CD4-positive, alpha-beta memory T cell (primary cell): ENCODE measurements around the gene RAB5A. TPM values are rescaled to one million over a fixed set of nuclear protein-coding genes. Genes with fewer than 3 reads are reported as not detected.
"Not testable (repeated sequence)": the region's sequence is repeated elsewhere in the genome, so short reads cannot be mapped to it uniquely, and the experiment has no call there.

Source experiments
- CTCF ChIA-PET: fragments of 350-600 bp; sonication (Branson Sonifier 250); formaldehyde crosslinking; loops from one replicate; lab custom pipeline; 2021; ENCODE audit warnings: inconsistent platforms; ENCODE audit not compliant: partially characterized antibody; lab: Charles Lee
- POLR2A ChIA-PET: fragments of 350-600 bp; sonication (Branson Sonifier 250); formaldehyde crosslinking; loops from one replicate; lab custom pipeline; 2021; ENCODE audit not compliant: partially characterized antibody; lab: Charles Lee
- DNase-seq, 5 donors: peaks; one replicate each; pipeline versions ENCODE4 v3.0.0 to v3.0.0-alpha.2; 2020 to 2022; ENCODE audit warnings: mixed read lengths in 1 of 5
- H3K27ac ChIP-seq: one replicate; pipeline ENCODE4 v1.7.0; 2013; ENCODE audit warnings: low read depth, low read length
- H3K27me3 ChIP-seq: 2 replicates; pipeline ENCODE4 v1.7.0; 2013; ENCODE audit warnings: mild to moderate bottlenecking, low read length, moderate library complexity; ENCODE audit not compliant: insufficient read depth
- H3K36me3 ChIP-seq: 2 replicates; pipeline ENCODE4 v1.7.0; 2013; ENCODE audit warnings: mild to moderate bottlenecking, low read length, moderate library complexity; ENCODE audit not compliant: insufficient read depth
- H3K4me1 ChIP-seq: 2 replicates; pipeline ENCODE4 v1.7.0; 2013; ENCODE audit warnings: mild to moderate bottlenecking, low read length, moderate library complexity; ENCODE audit not compliant: insufficient read depth
- H3K4me3 ChIP-seq, 2 donors: one replicate each; pipeline ENCODE4 v1.7.0; 2013; ENCODE audit warnings: low read length in 2 of 2, mild to moderate bottlenecking in 1 of 2
- H3K9me3 ChIP-seq, 2 donors: one replicate each; pipeline ENCODE4 v1.7.0; 2013; ENCODE audit warnings: low read length in 2 of 2, control low read depth in 1 of 2; ENCODE audit not compliant: control insufficient read depth in 1 of 2
- H3K27ac Mint-ChIP-seq, 7 donors: one replicate each; pipeline ENCODE4 v1.8.0; 2020 to 2021; ENCODE audit warnings: mixed read lengths in 7 of 7, mild to moderate bottlenecking in 6 of 7, inconsistent platforms in 3 of 7, moderate library complexity in 3 of 7
- H3K27me3 Mint-ChIP-seq, 2 donors: one replicate each; pipeline ENCODE4 v1.8.0; 2020 to 2021; ENCODE audit warnings: mixed read lengths in 2 of 2
- H3K36me3 Mint-ChIP-seq, 2 donors: one replicate each; pipeline ENCODE4 v1.8.0; 2020 to 2021; ENCODE audit warnings: mixed read lengths in 2 of 2, inconsistent platforms in 1 of 2, mild to moderate bottlenecking in 1 of 2
- H3K4me1 Mint-ChIP-seq, 4 donors: one replicate each; pipeline ENCODE4 v1.8.0; 2020 to 2021; ENCODE audit warnings: mixed read lengths in 4 of 4, mild to moderate bottlenecking in 1 of 4
- H3K4me3 Mint-ChIP-seq, 8 donors: one replicate each; pipeline ENCODE4 v1.8.0; 2020 to 2021; ENCODE audit warnings: mixed read lengths in 8 of 8, mild to moderate bottlenecking in 7 of 8, moderate library complexity in 6 of 8, inconsistent platforms in 3 of 8
- H3K9me3 Mint-ChIP-seq, 8 donors: one replicate each; pipeline ENCODE4 v1.8.0; 2020 to 2021; ENCODE audit warnings: mixed read lengths in 8 of 8, mild to moderate bottlenecking in 5 of 8, inconsistent platforms in 3 of 8, moderate library complexity in 1 of 8
- intact Hi-C: fragments of 100-400 bp; cut with micrococcal nuclease; formaldehyde crosslinking; loops from one replicate; pipeline ENCODE4 v1.15.1; 2023
- polyA plus RNA-seq, 2 donors: library from polyadenylated mRNA; unstranded; fragments of 300-500 nt; fragmentation: Illumina TruSeq; gene quantifications; one replicate each; pipeline ENCODE4 v1.2.3, GENCODE V29; 2021
- total RNA-seq, 2 experiments: library from RNA; stranded (reverse); gene quantifications; one replicate each; pipeline ENCODE4 v1.2.3, GENCODE V29; 2021

The RAB5A gene, protein sequence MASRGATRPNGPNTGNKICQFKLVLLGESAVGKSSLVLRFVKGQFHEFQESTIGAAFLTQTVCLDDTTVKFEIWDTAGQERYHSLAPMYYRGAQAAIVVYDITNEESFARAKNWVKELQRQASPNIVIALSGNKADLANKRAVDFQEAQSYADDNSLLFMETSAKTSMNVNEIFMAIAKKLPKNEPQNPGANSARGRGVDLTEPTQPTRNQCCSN
- 10 to 100 TPM; 57.0 to 57.1 TPM for total RNA-seq
- polyA plus RNA-seq: 10 to 100 TPM; 44.3 to 49.7 TPM

DNA sequence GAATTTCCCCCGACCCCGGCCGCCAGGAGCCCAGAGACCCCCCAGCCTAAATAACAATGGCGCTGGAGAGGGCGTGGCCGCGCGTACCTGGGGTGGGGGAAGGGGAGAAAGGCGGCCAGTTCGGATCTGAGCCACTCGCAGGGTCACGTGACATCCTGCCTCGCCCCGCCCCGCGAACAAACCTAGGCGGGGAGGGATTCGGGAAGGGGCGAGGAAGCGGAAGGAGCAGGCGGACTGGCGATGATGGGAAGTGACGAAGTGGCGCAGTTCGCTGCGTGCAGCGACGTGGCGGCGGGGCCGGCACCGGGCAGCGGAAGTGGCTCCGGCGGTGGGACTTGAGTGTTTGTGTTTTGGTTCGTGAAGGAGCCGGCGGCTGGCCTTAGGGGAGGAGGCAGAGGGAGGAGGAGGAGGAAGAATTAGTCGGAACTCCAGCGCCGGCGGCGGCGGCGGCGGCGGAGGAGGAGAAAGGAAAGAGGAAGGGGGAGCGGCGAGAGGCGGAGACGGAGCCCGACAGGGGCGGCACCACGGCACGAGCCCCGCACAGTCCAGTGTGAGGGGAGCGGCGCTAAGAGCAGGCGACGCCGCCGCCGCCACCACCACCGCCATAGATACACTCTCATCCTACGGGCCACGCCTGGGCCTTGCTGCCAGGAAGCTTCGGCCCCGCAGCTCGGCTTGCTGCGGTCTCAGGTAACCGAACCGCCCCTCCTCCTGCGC, at the start of gene RAB5A:
Gene RAB5A (plus strand): TSS at position 266 of the 717 bp plus-strand sequence. CDS start 3,802 bp downstream, outside the sequence.
- Mint-ChIP-seq H3K27me3 (no peaks in the 10 kb centered on the region), H3K27ac (peak within 1 kb of the TSS; percentile 97 to 100 (median 99)), H3K4me3 (peak within 1 kb of the TSS; percentile 96 to 100 (median 99)), H3K4me1 (peaks cover 32 to 68% (median 47%) of the 10 kb centered on the region in 4 donors), H3K9me3 (no peaks in the 10 kb centered on the region), H3K36me3 (peaks cover 10 to 32% of the 10 kb centered on the region in 2 donors)
- peak within 1 kb of the TSS; percentile 50 to 79 for H3K4me3 ChIP-seq
- intact Hi-C loops: loop anchor here (1.0 kb wide), 2 partner anchors 92 to 239 kb away; partner anchors contain the start of gene SGO1
- H3K4me1 ChIP-seq: peaks cover 48% of the 10 kb centered on the region
- CTCF ChIA-PET: interaction anchor here (1.3 kb wide), 1 partner anchor 94 kb away, joined by 4 read pairs; no protein-coding TSS in a partner anchor
- H3K27me3 ChIP-seq: no peaks in the 10 kb centered on the region
- POLR2A ChIA-PET: interaction anchor here (0.6 to 6.3 kb wide), 6 partner anchors 11 to 240 kb away, joined by 3 to 62 read pairs (median 5); partner anchors contain the start of genes KAT2B and SGO1
- peak; percentile 96 to 98 (median 96) for DNase-seq
- no peaks in the 10 kb centered on the region for H3K9me3 ChIP-seq
- peaks cover 5% of the 10 kb centered on the region for H3K36me3 ChIP-seq
- peak within 1 kb of the TSS; percentile 98 for H3K27ac ChIP-seq

DNA sequence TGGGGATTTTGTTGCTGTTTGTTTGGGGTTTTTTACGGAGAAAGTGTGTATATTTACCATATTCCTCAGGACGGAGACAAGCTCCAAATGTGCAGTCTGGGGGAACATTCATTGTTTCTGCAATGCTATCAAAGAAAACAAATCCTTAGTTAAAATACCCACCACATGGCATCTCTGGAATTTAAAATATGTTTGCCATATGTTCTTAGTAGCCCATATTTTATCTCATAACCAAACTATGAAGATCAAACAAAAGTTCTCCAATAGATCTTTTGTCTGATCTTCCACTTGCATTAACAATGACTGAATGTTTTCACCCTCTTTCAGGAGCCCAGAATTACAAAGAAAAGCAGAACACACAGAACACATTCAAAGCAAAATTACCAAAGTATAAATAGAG, 48.2 kb upstream of the RAB5A start:
- Mint-ChIP-seq H3K4me3 (no peak overlapping the region), H3K4me1 (peaks cover 0 to 3% (median 1%) of the 10 kb centered on the region in 4 donors), H3K9me3 (peaks cover 0 to 2% (median 0%) of the 10 kb centered on the region in 8 donors), H3K27ac (no peak overlapping the region), H3K27me3 (peaks cover 0 to 1% of the 10 kb centered on the region in 2 donors), H3K36me3 (no peaks in the 10 kb centered on the region)
- POLR2A ChIA-PET: no interaction called here
- no peaks in the 10 kb centered on the region for H3K36me3 ChIP-seq
- H3K4me1 ChIP-seq: no peaks in the 10 kb centered on the region
- intact Hi-C loops: no loop called here
- CTCF ChIA-PET: interaction anchor here (1.8 kb wide), 1 partner anchor 32 kb away, joined by 4 read pairs; no protein-coding TSS in a partner anchor
- H3K4me3 ChIP-seq: no peak overlapping the region
- no peak overlapping the region for H3K27ac ChIP-seq
- no peaks in the 10 kb centered on the region for H3K9me3 ChIP-seq
- DNase-seq: no peak
- H3K27me3 ChIP-seq: no peaks in the 10 kb centered on the region

DNA sequence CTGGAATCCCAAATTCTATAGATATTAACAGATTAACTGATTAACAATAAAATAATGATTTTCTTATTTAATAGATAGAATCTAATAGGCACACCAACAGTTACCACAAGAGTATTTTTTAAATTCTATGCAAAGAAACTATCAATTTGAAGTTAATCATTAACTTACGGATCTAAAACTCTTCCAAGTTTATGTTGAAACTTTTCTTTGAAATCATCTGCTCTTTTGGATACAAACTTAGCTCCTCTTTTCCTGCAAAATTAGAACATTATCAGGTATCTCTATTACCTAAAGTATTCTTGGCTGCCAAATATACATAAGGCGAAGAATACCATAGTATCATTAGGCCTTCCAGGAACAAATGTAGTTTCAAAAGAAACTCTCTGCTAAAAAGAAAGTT, 47.6 kb upstream of the RAB5A start:
- Histone ChIP-seq H3K36me3 (no peaks in the 10 kb centered on the region), H3K9me3 (no peaks in the 10 kb centered on the region), H3K4me3 (no peak overlapping the region), H3K4me1 (no peaks in the 10 kb centered on the region), H3K27me3 (no peaks in the 10 kb centered on the region), H3K27ac (no peak overlapping the region)
- peaks cover 0 to 1% of the 10 kb centered on the region in 2 donors for H3K27me3 Mint-ChIP-seq
- no peaks in the 10 kb centered on the region for H3K36me3 Mint-ChIP-seq
- POLR2A ChIA-PET: no interaction called here
- H3K4me1 Mint-ChIP-seq: peaks cover 0 to 3% (median 1%) of the 10 kb centered on the region in 4 donors
- CTCF ChIA-PET: interaction anchor here (1.8 kb wide), 1 partner anchor 32 kb away, joined by 4 read pairs; no protein-coding TSS in a partner anchor
- H3K27ac Mint-ChIP-seq: no peak overlapping the region
- no peak for DNase-seq
- H3K9me3 Mint-ChIP-seq: peaks cover 0 to 2% (median 0%) of the 10 kb centered on the region in 8 donors
- H3K4me3 Mint-ChIP-seq: no peak overlapping the region
- intact Hi-C loops: no loop called here

DNA sequence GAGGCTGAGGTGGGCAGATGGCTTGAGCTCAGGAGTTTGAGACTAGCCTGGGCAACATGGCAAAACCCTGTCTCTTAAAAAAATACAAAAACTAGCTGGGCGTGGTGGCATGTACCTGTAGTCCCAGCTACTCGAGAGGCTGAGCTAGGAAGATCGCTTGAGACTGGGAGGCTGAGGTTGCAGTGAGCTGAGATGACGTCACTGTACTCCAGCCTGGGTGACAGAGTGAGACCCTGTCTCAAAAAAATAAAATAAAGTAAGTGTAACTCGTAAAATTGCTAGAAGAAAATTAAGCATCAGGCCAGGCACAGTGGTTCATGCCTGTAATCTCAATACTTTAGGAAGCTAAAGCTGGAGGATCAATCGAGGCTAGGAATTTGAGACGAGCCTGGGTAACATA, 47.1 kb upstream of the RAB5A start:
- H3K9me3 Mint-ChIP-seq, H3K36me3 Mint-ChIP-seq, H3K36me3 ChIP-seq, H3K27ac ChIP-seq, H3K27me3 ChIP-seq, H3K4me1 Mint-ChIP-seq, DNase-seq, H3K27ac Mint-ChIP-seq, H3K4me3 Mint-ChIP-seq, POLR2A ChIA-PET, intact Hi-C loops, H3K4me3 ChIP-seq, H3K27me3 Mint-ChIP-seq, H3K4me1 ChIP-seq, CTCF ChIA-PET, H3K9me3 ChIP-seq: not testable (repeated sequence)

DNA sequence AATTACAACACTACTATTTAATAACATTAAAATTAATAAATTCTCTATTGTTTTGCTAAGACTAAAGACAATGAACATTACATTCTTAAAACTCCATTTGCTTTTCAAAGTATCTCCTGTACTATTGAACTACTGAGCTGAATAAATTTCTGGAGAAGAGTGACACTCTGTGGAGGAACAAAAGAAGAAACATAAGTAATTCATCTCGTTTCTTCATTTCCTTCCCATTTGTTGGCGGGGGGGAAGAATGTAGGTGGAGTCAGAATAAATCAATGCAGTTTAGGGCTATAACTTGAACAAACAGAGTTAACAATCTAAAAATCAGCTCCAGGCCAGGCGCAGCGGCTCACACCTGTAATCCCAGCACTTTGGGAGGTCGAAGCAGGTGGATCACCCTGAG, 45.6 kb upstream of the RAB5A start:
- Histone ChIP-seq H3K4me1 (no peaks in the 10 kb centered on the region), H3K27me3 (no peaks in the 10 kb centered on the region), H3K27ac (no peak overlapping the region), H3K36me3 (no peaks in the 10 kb centered on the region), H3K4me3 (no peak overlapping the region), H3K9me3 (no peaks in the 10 kb centered on the region)
- Mint-ChIP-seq H3K27ac (no peak overlapping the region), H3K9me3 (peaks cover 0 to 10% (median 0%) of the 10 kb centered on the region in 8 donors), H3K27me3 (peaks cover 0 to 1% of the 10 kb centered on the region in 2 donors), H3K4me3 (no peak overlapping the region), H3K36me3 (no peaks in the 10 kb centered on the region), H3K4me1 (peaks cover 0 to 3% (median 1%) of the 10 kb centered on the region in 4 donors)
- DNase-seq: no peak
- intact Hi-C loops: no loop called here
- ChIA-PET POLR2A (no interaction called here), CTCF (no interaction called here)

DNA sequence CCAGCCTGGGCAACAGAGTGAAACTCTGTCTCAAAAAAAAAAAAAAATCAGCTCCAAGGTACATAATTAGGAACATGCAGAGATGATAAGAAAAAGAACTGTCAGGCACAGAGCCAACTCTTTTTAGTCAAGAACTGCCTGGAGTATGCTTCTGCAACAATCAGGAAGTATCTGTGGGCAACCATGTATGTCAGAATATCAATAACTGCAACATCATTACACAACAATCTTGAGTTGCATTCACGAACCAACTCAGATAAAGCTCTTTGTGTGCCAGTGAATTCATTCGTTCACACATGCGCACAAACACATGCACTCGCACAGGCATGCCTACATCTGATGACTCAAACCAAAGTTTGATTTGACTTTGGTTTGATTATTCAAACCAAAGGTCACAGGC, 45.0 kb upstream of the RAB5A start:
- no peaks in the 10 kb centered on the region for H3K27me3 ChIP-seq
- CTCF ChIA-PET: no interaction called here
- H3K27ac ChIP-seq: no peak overlapping the region
- POLR2A ChIA-PET: no interaction called here
- Mint-ChIP-seq H3K27ac (no peak overlapping the region), H3K4me3 (no peak overlapping the region), H3K9me3 (peaks cover 0 to 10% (median 2%) of the 10 kb centered on the region in 8 donors), H3K36me3 (no peaks in the 10 kb centered on the region), H3K27me3 (peaks cover 0 to 1% of the 10 kb centered on the region in 2 donors), H3K4me1 (peaks cover 0 to 3% (median 1%) of the 10 kb centered on the region in 4 donors)
- no peaks in the 10 kb centered on the region for H3K4me1 ChIP-seq
- H3K36me3 ChIP-seq: no peaks in the 10 kb centered on the region
- no peak for DNase-seq
- no peaks in the 10 kb centered on the region for H3K9me3 ChIP-seq
- intact Hi-C loops: no loop called here
- no peak overlapping the region for H3K4me3 ChIP-seq

DNA sequence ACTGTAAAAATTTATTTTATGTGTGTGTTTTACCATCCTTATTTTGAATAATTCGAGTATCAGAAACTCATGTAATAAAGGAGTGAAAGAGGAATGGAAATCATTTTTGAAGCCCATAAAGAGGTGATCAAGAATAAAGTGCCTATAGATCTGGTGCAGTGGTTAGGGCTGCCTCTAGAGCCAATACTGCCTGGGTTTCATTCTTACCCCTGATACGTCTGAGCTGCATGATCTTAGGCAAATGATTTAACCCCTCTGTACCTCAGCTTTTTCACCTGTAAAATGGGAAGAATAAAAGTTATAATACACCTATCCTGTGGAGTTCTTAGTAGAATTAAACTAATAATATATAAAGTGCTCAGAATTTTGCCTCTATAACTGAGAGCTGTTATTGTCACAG, 43.2 kb upstream of the RAB5A start:
- CTCF ChIA-PET: no interaction called here
- H3K27me3 Mint-ChIP-seq: peaks cover 0 to 1% of the 10 kb centered on the region in 2 donors
- no peaks in the 10 kb centered on the region for H3K9me3 ChIP-seq

More for the DNA sequence above, 43.2 kb upstream of the RAB5A start:
- H3K4me1 Mint-ChIP-seq: peaks cover 0 to 3% (median 1%) of the 10 kb centered on the region in 4 donors
- H3K36me3 Mint-ChIP-seq: no peaks in the 10 kb centered on the region
- intact Hi-C loops: no loop called here
- peaks cover 0 to 10% (median 2%) of the 10 kb centered on the region in 8 donors for H3K9me3 Mint-ChIP-seq
- no peak overlapping the region for H3K27ac ChIP-seq
- no peaks in the 10 kb centered on the region for H3K27me3 ChIP-seq
- no peaks in the 10 kb centered on the region for H3K4me1 ChIP-seq
- no peak for DNase-seq
- H3K4me3 Mint-ChIP-seq: no peak overlapping the region
- no peaks in the 10 kb centered on the region for H3K36me3 ChIP-seq
- POLR2A ChIA-PET: no interaction called here
- H3K27ac Mint-ChIP-seq: no peak overlapping the region
- H3K4me3 ChIP-seq: no peak overlapping the region
